ENCODE data around the gene CBX3. TPM values are rescaled to one million over a fixed set of nuclear protein-coding genes. Genes with fewer than 3 reads are reported as not detected.

CBX3 gene
- total RNA-seq, 2 experiments from 2014 or later: 252 to 364 TPM

- Histone ChIP-seq H3K79me2 (ENCODE audit: insufficient read depth, low read depth, low read length) (no peaks in the 10 kb centered on the region), H3K27ac (ENCODE audit: low read depth, low read length, poor library complexity, severe bottlenecking) (no peak overlapping the region), H3K9me3 (ENCODE audit: low read length) (no peaks in the 10 kb centered on the region), H3K4me2 (ENCODE audit: low read length) (no peak overlapping the region), H2AFZ (ENCODE audit: low read length) (no peak overlapping the region), H3K9me2 (ENCODE audit: insufficient read depth, low read length) (no peaks in the 10 kb centered on the region), H3K36me3 (ENCODE audit: insufficient read depth, low read length) (no peaks in the 10 kb centered on the region), H3K4me1 (ENCODE audit: insufficient read depth, low read length, poor library complexity, severe bottlenecking) (no peaks in the 10 kb centered on the region), H4K20me1 (ENCODE audit: insufficient read depth, low read length) (no peaks in the 10 kb centered on the region), H3K4me3 (ENCODE audit: low read depth, low read length, poor library complexity, severe bottlenecking) (no peak overlapping the region)
- ChIA-PET POLR2A (interaction anchor here (1.1 kb wide), 1 partner anchor 17 kb away, joined by 5 read pairs; no protein-coding TSS in a partner anchor), CTCF (ENCODE audit: unreplicated experiment) (no interaction called here)
- TF ChIP-seq CTCF (conservative IDR thresholded peaks at IDR 0.05; ENCODE audit: low read length) (no peak), EZH2phosphoT487 (IDR thresholded peaks at IDR 0.05; ENCODE audit: borderline replicate concordance, low read depth, low read length) (no peak)
- intact Hi-C loops (cut with micrococcal nuclease; ENCODE audit: unreplicated experiment): no loop called here
- BruUV-seq (replicated peaks): no TSS peak
- DNase-seq (ENCODE audit: low spot score): no peak
These were observed 22.8 kb downstream of the CBX3 start for GRCh38 chr7:26224359-26224758.

- Histone ChIP-seq H3K79me2 (ENCODE audit: insufficient read depth, low read depth, low read length) (no peaks in the 10 kb centered on the region), H3K9me2 (ENCODE audit: insufficient read depth, low read length) (no peaks in the 10 kb centered on the region), H4K20me1 (ENCODE audit: insufficient read depth, low read length) (no peaks in the 10 kb centered on the region), H3K9me3 (ENCODE audit: low read length) (no peaks in the 10 kb centered on the region), H3K36me3 (ENCODE audit: insufficient read depth, low read length) (no peaks in the 10 kb centered on the region), H3K4me3 (ENCODE audit: low read depth, low read length, poor library complexity, severe bottlenecking) (no peak overlapping the region), H3K4me2 (ENCODE audit: low read length) (no peak overlapping the region), H2AFZ (ENCODE audit: low read length) (no peak overlapping the region), H3K4me1 (ENCODE audit: insufficient read depth, low read length, poor library complexity, severe bottlenecking) (no peaks in the 10 kb centered on the region), H3K27ac (ENCODE audit: low read depth, low read length, poor library complexity, severe bottlenecking) (no peak overlapping the region)
- intact Hi-C loops (cut with micrococcal nuclease; ENCODE audit: unreplicated experiment): no loop called here
- CTCF ChIA-PET (ENCODE audit: unreplicated experiment): interaction anchor here (1.3 kb wide), 1 partner anchor 10 kb away, joined by 3 read pairs; no protein-coding TSS in a partner anchor
- BruUV-seq (replicated peaks): no TSS peak
- no peak for DNase-seq (ENCODE audit: low spot score)
- POLR2A ChIA-PET: interaction anchor here (0.7 to 0.8 kb wide), 2 partner anchors 147 to 171 kb away, joined by 3 read pairs; no protein-coding TSS in a partner anchor
- TF ChIP-seq EZH2phosphoT487 (IDR thresholded peaks at IDR 0.05; ENCODE audit: borderline replicate concordance, low read depth, low read length): no peak
- no peak for TF ChIP-seq CTCF (conservative IDR thresholded peaks at IDR 0.05; ENCODE audit: low read length)
These were observed 26.4 kb downstream of the CBX3 start for GRCh38 chr7:26227987-26228386.

GRCh38 chr7:26233902-26234511 is 32.5 kb downstream of the CBX3 start:
- intact Hi-C loops (cut with micrococcal nuclease; ENCODE audit: unreplicated experiment): no loop called here
- no peaks in the 10 kb centered on the region for H3K9me2 ChIP-seq (ENCODE audit: insufficient read depth, low read length)
- no peak overlapping the region for H3K27ac ChIP-seq (ENCODE audit: low read depth, low read length, poor library complexity, severe bottlenecking)
- no peaks in the 10 kb centered on the region for H3K4me1 ChIP-seq (ENCODE audit: insufficient read depth, low read length, poor library complexity, severe bottlenecking)
- H3K4me3 ChIP-seq (ENCODE audit: low read depth, low read length, poor library complexity, severe bottlenecking): no peak overlapping the region
- H3K79me2 ChIP-seq (ENCODE audit: insufficient read depth, low read depth, low read length): no peaks in the 10 kb centered on the region
- no peaks in the 10 kb centered on the region for H3K36me3 ChIP-seq (ENCODE audit: insufficient read depth, low read length)
- TF ChIP-seq CTCF (conservative IDR thresholded peaks at IDR 0.05; ENCODE audit: low read length): peak; percentile 51
- TF ChIP-seq EZH2phosphoT487 (IDR thresholded peaks at IDR 0.05; ENCODE audit: borderline replicate concordance, low read depth, low read length): no peak
- H3K9me3 ChIP-seq (ENCODE audit: low read length): no peaks in the 10 kb centered on the region
- ChIA-PET CTCF (ENCODE audit: unreplicated experiment) (no interaction called here), POLR2A (no interaction called here)
- no peak overlapping the region for H2AFZ ChIP-seq (ENCODE audit: low read length)
- H3K4me2 ChIP-seq (ENCODE audit: low read length): no peak overlapping the region
- no peak for DNase-seq (ENCODE audit: low spot score)
- no TSS peak for BruUV-seq (replicated peaks)
- no peaks in the 10 kb centered on the region for H4K20me1 ChIP-seq (ENCODE audit: insufficient read depth, low read length)
